GM18868 (cell line): ENCODE measurements around the gene CACNB2.
"Not testable (repeated sequence)": the region's sequence is repeated elsewhere in the genome, so short reads cannot be mapped to it uniquely, and the experiment has no call there.

Experiments
- ATAC-seq: cut with Tn5 transposase; IDR thresholded peaks from one replicate; pipeline ENCODE4 v1.9.1; 2021; ENCODE audit warnings: mild to moderate bottlenecking, moderate library complexity; ENCODE audit not compliant: unreplicated experiment

The CACNB2 gene

GRCh38 chr10:18144928-18145327, 4.7 kb downstream of the CACNB2 start:
- no peak for ATAC-seq

- ATAC-seq, result no peak
These were observed 5.4 kb downstream of the CACNB2 start for GRCh38 chr10:18145652-18146051.

GRCh38 chr10:18149196-18149800, 9.1 kb downstream of the CACNB2 start:
- no peak for ATAC-seq

GRCh38 chr10:18151356-18151890, 11.2 kb downstream of the CACNB2 start:
- no peak for ATAC-seq

GRCh38 chr10:18153381-18153780, 13.2 kb downstream of the CACNB2 start:
- not testable (repeated sequence) for ATAC-seq

GRCh38 chr10:18155321-18155720, 15.1 kb downstream of the CACNB2 start:
- no peak for ATAC-seq

- ATAC-seq, result not testable (repeated sequence)
These were observed 16.6 kb downstream of the CACNB2 start for GRCh38 chr10:18156797-18157196.

GRCh38 chr10:18157881-18158280, 17.7 kb downstream of the CACNB2 start:
- no peak for ATAC-seq

GRCh38 chr10:18158773-18159265, 18.6 kb downstream of the CACNB2 start:
- no peak for ATAC-seq

- ATAC-seq, result no peak
These were observed 19.3 kb downstream of the CACNB2 start for GRCh38 chr10:18159557-18159956.

- ATAC-seq, result no peak
These were observed 21.9 kb downstream of the CACNB2 start for GRCh38 chr10:18162021-18162627.

- no peak for ATAC-seq
These were observed 23.9 kb downstream of the CACNB2 start for GRCh38 chr10:18164093-18164492.

GRCh38 chr10:18164748-18165361, 24.6 kb downstream of the CACNB2 start:
- ATAC-seq, result no peak

GRCh38 chr10:18178854-18179483, 38.7 kb downstream of the CACNB2 start:
- ATAC-seq, result no peak

GRCh38 chr10:18179891-18180290, 39.7 kb downstream of the CACNB2 start:
- ATAC-seq, result no peak

- ATAC-seq, result not testable (repeated sequence)
These were observed 41.2 kb downstream of the CACNB2 start for GRCh38 chr10:18181382-18181781.

GRCh38 chr10:18185621-18186020, 45.4 kb downstream of the CACNB2 start:
- no peak for ATAC-seq

GRCh38 chr10:18190840-18191239, 50.6 kb downstream of the CACNB2 start:
- ATAC-seq, result no peak

GRCh38 chr10:18194634-18195033, 54.4 kb downstream of the CACNB2 start:
- ATAC-seq, result no peak

GRCh38 chr10:18195060-18195799, 55.0 kb downstream of the CACNB2 start:
- no peak for ATAC-seq
